HepG2 (cell line): ENCODE measurements around the gene SLC4A11. TPM values are rescaled to one million over a fixed set of nuclear protein-coding genes. Genes with fewer than 3 reads are reported as not detected.
A peak's percentile ranks its signal among the peaks of the same experiment; 100 is the strongest.

ENCODE experiments used
- AKAP8 ChIP-seq: sonication (generic); formaldehyde crosslinking; IDR thresholded peaks from 2 replicates; pipeline ENCODE4 v1.5.1; 2020; ENCODE audit warnings: mild to moderate bottlenecking, missing genetic modification reagents
- CBX1 ChIP-seq: IDR thresholded peaks from one replicate; pipeline ENCODE4 v1.6.1; 2016; ENCODE audit warnings: antibody characterized with exemption, low read depth
- HOXA9 ChIP-seq: sonication (generic); formaldehyde crosslinking; IDR thresholded peaks from 2 replicates; pipeline ENCODE4 v1.8.1; 2022; ENCODE audit warnings: missing genetic modification reagents, mild to moderate bottlenecking, moderate library complexity, borderline replicate concordance
- RXRA ChIP-seq: sonication (generic); formaldehyde crosslinking; IDR thresholded peaks from 2 replicates; pipeline ENCODE4 v1.5.1; 2020; ENCODE audit warnings: missing genetic modification reagents
- ZBTB42 ChIP-seq: sonication (generic); formaldehyde crosslinking; IDR thresholded peaks from 2 replicates; pipeline ENCODE4 v1.5.0; 2020; ENCODE audit warnings: mild to moderate bottlenecking, missing genetic modification reagents
- ZFX ChIP-seq: sonication (generic); formaldehyde crosslinking; IDR thresholded peaks from 2 replicates; pipeline ENCODE4 v1.4.0; 2020; ENCODE audit warnings: mild to moderate bottlenecking, low read depth, missing genetic modification reagents, moderate library complexity
- polyA plus RNA-seq, 8 experiments: library from polyadenylated mRNA; depleted of rRNA in 3 of 8; stranded (reverse) in 7 of 8; unstranded in 1 of 8; fragments of >200 nt; fragmentation: Illumina TruSeq in 4 of 8; extraction: Trizol in 4 of 8; gene quantifications; 2 replicates each; pipeline versions ENCODE4 v1.2.1 to v1.2.3, GENCODE V29; 2011 to 2016; ENCODE audit warnings: low read depth in 4 of 8, missing spikeins in 1 of 8, mixed read lengths in 1 of 8; ENCODE audit not compliant: insufficient read depth in 1 of 8
- total RNA-seq, 5 experiments: library from RNA; depleted of rRNA; stranded (reverse); fragments of >200 nt; fragmentation: Illumina TruSeq; extraction: Trizol; gene quantifications; 2 replicates each; pipeline ENCODE4 v1.2.3, GENCODE V29; 2016; ENCODE audit warnings: low read depth in 1 of 5
- TF ChIP-seq, protein P1 (sequence below): sonication (generic); formaldehyde crosslinking; IDR thresholded peaks from 2 replicates; pipeline ENCODE4 v1.4.0; 2020; ENCODE audit warnings: mild to moderate bottlenecking, missing genetic modification reagents
- TF ChIP-seq, protein P2 (sequence below), 2 experiments: sonication (generic) in 1 of 2; formaldehyde crosslinking in 1 of 2; IDR thresholded peaks; 2 replicates each; pipeline versions ENCODE4 v1.4.0 to v1.6.1; 2018 to 2020; ENCODE audit warnings: missing genetic modification reagents in 2 of 2, borderline replicate concordance in 1 of 2, low read depth in 1 of 2, mild to moderate bottlenecking in 1 of 2, missing biosample characterization in 1 of 2
- TF ChIP-seq, protein P3 (sequence below): sonication (generic); formaldehyde crosslinking; IDR thresholded peaks from 2 replicates; pipeline ENCODE4 v1.8.0; 2022; ENCODE audit warnings: missing genetic modification reagents, mild to moderate bottlenecking, borderline replicate concordance
- TF ChIP-seq, protein P4 (sequence below): sonication (generic); formaldehyde crosslinking; IDR thresholded peaks from 2 replicates; pipeline ENCODE4 v1.4.0; 2020; ENCODE audit warnings: missing genetic modification reagents
- TF ChIP-seq, protein P5 (sequence below): sonication (generic); formaldehyde crosslinking; IDR thresholded peaks from 2 replicates; pipeline ENCODE4 v1.5.1; 2020; ENCODE audit warnings: mild to moderate bottlenecking, missing genetic modification reagents, moderate library complexity

Gene SLC4A11
- total and polyA plus RNA-seq, 2 of the 13 experiments (the other 11 are each of a cell fraction or from before 2014, with no cell fraction given): 3.9 to 27.0 TPM

DNA sequence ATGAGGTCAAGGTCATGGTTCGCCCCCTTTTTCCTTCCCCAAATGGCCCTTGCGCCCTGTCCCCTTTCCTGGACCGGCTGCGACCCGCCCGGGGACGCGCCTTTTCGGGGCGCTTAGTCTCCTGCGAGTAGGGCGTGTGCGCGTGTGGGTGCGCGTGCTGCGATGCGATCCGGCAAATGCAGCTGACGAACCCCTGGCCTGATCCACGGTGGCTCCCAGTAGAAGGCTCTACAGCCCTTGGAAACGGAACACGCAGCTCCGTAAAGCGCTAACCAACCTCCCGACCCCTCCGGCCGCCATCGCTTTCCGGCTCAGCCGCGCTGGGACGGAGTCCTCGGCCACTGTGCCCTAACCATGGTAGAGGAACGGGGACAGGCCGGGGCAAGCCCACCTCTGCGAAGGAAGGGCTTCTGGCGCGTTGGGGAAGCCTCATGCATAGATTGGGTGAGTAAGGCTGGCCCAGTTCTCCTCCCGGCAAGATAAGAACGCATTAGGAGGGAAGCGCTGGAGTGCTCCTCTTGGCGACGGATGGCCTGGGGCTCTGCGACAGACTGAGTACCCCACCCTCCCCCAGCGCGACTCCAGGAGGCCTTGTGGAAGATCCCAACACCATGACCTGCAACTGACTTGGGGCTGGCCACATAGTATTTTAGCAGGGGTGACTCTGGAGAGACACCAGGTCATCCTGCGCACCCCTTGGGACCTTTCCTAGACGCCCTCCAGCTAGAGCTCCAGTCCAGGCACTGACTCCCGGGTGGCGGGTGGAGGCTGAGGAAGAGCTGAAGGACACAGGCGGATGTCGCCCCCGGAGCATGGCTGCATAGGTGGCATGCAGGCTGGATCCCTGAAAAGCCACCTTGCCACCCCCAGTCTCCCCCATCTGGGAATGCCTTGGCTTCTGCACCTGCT, 1.1 kb upstream of the SLC4A11 start (continued):
- TF ChIP-seq, protein P1, sequence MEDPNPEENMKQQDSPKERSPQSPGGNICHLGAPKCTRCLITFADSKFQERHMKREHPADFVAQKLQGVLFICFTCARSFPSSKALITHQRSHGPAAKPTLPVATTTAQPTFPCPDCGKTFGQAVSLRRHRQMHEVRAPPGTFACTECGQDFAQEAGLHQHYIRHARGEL (CRISPR knock-in tag): peak; percentile 63; the same call in 1 of the 2 replicates
- TF ChIP-seq, protein P2, sequence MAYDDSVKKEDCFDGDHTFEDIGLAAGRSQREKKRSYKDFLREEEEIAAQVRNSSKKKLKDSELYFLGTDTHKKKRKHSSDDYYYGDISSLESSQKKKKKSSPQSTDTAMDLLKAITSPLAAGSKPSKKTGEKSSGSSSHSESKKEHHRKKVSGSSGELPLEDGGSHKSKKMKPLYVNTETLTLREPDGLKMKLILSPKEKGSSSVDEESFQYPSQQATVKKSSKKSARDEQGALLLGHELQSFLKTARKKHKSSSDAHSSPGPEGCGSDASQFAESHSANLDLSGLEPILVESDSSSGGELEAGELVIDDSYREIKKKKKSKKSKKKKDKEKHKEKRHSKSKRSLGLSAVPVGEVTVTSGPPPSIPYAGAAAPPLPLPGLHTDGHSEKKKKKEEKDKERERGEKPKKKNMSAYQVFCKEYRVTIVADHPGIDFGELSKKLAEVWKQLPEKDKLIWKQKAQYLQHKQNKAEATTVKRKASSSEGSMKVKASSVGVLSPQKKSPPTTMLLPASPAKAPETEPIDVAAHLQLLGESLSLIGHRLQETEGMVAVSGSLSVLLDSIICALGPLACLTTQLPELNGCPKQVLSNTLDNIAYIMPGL (CRISPR knock-in tag; IDR thresholded peaks at IDR 0.05; ENCODE audit: borderline replicate concordance in 1 of 2, low read depth in 1 of 2): 0 out of 4 replicates have a peak, but pooled peaks of 1 of the 2 experiments have one; percentile 3
- 0 out of 2 replicates have a peak, but pooled peaks have one; percentile 7 for TF ChIP-seq ZFX (CRISPR knock-in tag)
- TF ChIP-seq CBX1: no peak
- 0 out of 2 replicates have a peak, but pooled peaks have one; percentile 27 for TF ChIP-seq ZBTB42 (CRISPR knock-in tag)
- TF ChIP-seq, protein P3, sequence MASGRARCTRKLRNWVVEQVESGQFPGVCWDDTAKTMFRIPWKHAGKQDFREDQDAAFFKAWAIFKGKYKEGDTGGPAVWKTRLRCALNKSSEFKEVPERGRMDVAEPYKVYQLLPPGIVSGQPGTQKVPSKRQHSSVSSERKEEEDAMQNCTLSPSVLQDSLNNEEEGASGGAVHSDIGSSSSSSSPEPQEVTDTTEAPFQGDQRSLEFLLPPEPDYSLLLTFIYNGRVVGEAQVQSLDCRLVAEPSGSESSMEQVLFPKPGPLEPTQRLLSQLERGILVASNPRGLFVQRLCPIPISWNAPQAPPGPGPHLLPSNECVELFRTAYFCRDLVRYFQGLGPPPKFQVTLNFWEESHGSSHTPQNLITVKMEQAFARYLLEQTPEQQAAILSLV: peak; percentile 16; the same call in 1 of the 2 replicates
- TF ChIP-seq HOXA9 (CRISPR knock-in tag): 0 out of 2 replicates have a peak, but pooled peaks have one; percentile 7
- peak; percentile 29; the same call in 1 of the 2 replicates for TF ChIP-seq AKAP8 (CRISPR knock-in tag)
- TF ChIP-seq, protein P4, sequence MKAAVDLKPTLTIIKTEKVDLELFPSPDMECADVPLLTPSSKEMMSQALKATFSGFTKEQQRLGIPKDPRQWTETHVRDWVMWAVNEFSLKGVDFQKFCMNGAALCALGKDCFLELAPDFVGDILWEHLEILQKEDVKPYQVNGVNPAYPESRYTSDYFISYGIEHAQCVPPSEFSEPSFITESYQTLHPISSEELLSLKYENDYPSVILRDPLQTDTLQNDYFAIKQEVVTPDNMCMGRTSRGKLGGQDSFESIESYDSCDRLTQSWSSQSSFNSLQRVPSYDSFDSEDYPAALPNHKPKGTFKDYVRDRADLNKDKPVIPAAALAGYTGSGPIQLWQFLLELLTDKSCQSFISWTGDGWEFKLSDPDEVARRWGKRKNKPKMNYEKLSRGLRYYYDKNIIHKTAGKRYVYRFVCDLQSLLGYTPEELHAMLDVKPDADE (CRISPR knock-in tag): no peak
- TF ChIP-seq, protein P5, sequence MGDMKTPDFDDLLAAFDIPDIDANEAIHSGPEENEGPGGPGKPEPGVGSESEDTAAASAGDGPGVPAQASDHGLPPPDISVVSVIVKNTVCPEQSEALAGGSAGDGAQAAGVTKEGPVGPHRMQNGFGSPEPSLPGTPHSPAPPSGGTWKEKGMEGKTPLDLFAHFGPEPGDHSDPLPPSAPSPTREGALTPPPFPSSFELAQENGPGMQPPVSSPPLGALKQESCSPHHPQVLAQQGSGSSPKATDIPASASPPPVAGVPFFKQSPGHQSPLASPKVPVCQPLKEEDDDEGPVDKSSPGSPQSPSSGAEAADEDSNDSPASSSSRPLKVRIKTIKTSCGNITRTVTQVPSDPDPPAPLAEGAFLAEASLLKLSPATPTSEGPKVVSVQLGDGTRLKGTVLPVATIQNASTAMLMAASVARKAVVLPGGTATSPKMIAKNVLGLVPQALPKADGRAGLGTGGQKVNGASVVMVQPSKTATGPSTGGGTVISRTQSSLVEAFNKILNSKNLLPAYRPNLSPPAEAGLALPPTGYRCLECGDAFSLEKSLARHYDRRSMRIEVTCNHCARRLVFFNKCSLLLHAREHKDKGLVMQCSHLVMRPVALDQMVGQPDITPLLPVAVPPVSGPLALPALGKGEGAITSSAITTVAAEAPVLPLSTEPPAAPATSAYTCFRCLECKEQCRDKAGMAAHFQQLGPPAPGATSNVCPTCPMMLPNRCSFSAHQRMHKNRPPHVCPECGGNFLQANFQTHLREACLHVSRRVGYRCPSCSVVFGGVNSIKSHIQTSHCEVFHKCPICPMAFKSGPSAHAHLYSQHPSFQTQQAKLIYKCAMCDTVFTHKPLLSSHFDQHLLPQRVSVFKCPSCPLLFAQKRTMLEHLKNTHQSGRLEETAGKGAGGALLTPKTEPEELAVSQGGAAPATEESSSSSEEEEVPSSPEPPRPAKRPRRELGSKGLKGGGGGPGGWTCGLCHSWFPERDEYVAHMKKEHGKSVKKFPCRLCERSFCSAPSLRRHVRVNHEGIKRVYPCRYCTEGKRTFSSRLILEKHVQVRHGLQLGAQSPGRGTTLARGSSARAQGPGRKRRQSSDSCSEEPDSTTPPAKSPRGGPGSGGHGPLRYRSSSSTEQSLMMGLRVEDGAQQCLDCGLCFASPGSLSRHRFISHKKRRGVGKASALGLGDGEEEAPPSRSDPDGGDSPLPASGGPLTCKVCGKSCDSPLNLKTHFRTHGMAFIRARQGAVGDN (CRISPR knock-in tag): peak; percentile 56
- peak; percentile 15; the same call in 1 of the 2 replicates for TF ChIP-seq RXRA (CRISPR knock-in tag)
